ENCODE measurements around the gene RHOBTB1. TPM values are rescaled to one million over a fixed set of nuclear protein-coding genes. Genes with fewer than 3 reads are reported as not detected.

The RHOBTB1 gene
- total RNA-seq, 2 donors from 2014 or later = 6.6 to 6.8 TPM

GRCh38 chr10:60899266-60899665 lies 44.7 kb downstream of the RHOBTB1 start:
- H3K36me3 Mint-ChIP-seq (ENCODE audit: low read depth) = no peaks in the 10 kb centered on the region
- TF ChIP-seq CTCF (conservative IDR thresholded peaks at IDR 0.05) = no peak
- Histone ChIP-seq H3K9me3 (ENCODE audit: control insufficient read depth, low read length) (no peaks in the 10 kb centered on the region), H3K9ac (ENCODE audit: extremely low read depth, low read length, poor library complexity, severe bottlenecking) (no peak overlapping the region), H3K36me3 (ENCODE audit: control insufficient read depth, insufficient read depth, low read length) (no peaks in the 10 kb centered on the region), H3K4me3 (ENCODE audit: low read length) (no peak overlapping the region), H3K4me1 (ENCODE audit: control insufficient read depth, insufficient read depth, low read length) (no peaks in the 10 kb centered on the region), H3K27me3 (ENCODE audit: control insufficient read depth, insufficient read depth, low read length, poor library complexity, severe bottlenecking) (no peaks in the 10 kb centered on the region), H3K27ac (ENCODE audit: low read depth, low read length) (no peak overlapping the region)
- H3K27ac Mint-ChIP-seq = no peak overlapping the region
- H3K9me3 Mint-ChIP-seq = no peaks in the 10 kb centered on the region
- H3K4me3 Mint-ChIP-seq = no peak overlapping the region
- H3K27me3 Mint-ChIP-seq (ENCODE audit: insufficient read depth) = no peaks in the 10 kb centered on the region
- DNase-seq = no peak
- no peaks in the 10 kb centered on the region for H3K4me1 Mint-ChIP-seq
- WGBS, 2 experiments (ENCODE audit: insufficient coverage in 1 of 2, insufficient read length in 1 of 2) = 94 to 96% methylated on average over 4 to 7 of the region's 7 CpGs

- Histone ChIP-seq H3K4me3 (ENCODE audit: low read length) (no peak overlapping the region), H3K4me1 (ENCODE audit: control insufficient read depth, insufficient read depth, low read length) (no peaks in the 10 kb centered on the region), H3K9ac (ENCODE audit: extremely low read depth, low read length, poor library complexity, severe bottlenecking) (no peak overlapping the region), H3K9me3 (ENCODE audit: control insufficient read depth, low read length) (no peaks in the 10 kb centered on the region), H3K27ac (ENCODE audit: low read depth, low read length) (no peak overlapping the region), H3K36me3 (ENCODE audit: control insufficient read depth, insufficient read depth, low read length) (no peaks in the 10 kb centered on the region), H3K27me3 (ENCODE audit: control insufficient read depth, insufficient read depth, low read length, poor library complexity, severe bottlenecking) (no peaks in the 10 kb centered on the region)
- Mint-ChIP-seq H3K4me1 (no peaks in the 10 kb centered on the region), H3K9me3 (no peaks in the 10 kb centered on the region), H3K27me3 (ENCODE audit: insufficient read depth) (no peaks in the 10 kb centered on the region), H3K27ac (no peak overlapping the region), H3K4me3 (no peak overlapping the region), H3K36me3 (ENCODE audit: low read depth) (no peaks in the 10 kb centered on the region)
- TF ChIP-seq CTCF (conservative IDR thresholded peaks at IDR 0.05) = no peak
- no peak for DNase-seq
- WGBS, 2 experiments (ENCODE audit: insufficient coverage in 1 of 2, insufficient read length in 1 of 2) = 90 to 97% methylated on average over 4 to 5 of the region's 5 CpGs
Observed at GRCh38 chr10:60898321-60898720, 45.7 kb downstream of the RHOBTB1 start.

- Histone ChIP-seq H3K9ac (ENCODE audit: extremely low read depth, low read length, poor library complexity, severe bottlenecking) (no peak overlapping the region), H3K9me3 (ENCODE audit: control insufficient read depth, low read length) (no peaks in the 10 kb centered on the region), H3K4me3 (ENCODE audit: low read length) (no peak overlapping the region), H3K27me3 (ENCODE audit: control insufficient read depth, insufficient read depth, low read length, poor library complexity, severe bottlenecking) (no peaks in the 10 kb centered on the region), H3K4me1 (ENCODE audit: control insufficient read depth, insufficient read depth, low read length) (no peaks in the 10 kb centered on the region), H3K36me3 (ENCODE audit: control insufficient read depth, insufficient read depth, low read length) (no peaks in the 10 kb centered on the region), H3K27ac (ENCODE audit: low read depth, low read length) (no peak overlapping the region)
- Mint-ChIP-seq H3K36me3 (ENCODE audit: low read depth) (peaks cover 1% of the 10 kb centered on the region), H3K9me3 (no peaks in the 10 kb centered on the region), H3K4me3 (no peak overlapping the region), H3K4me1 (no peaks in the 10 kb centered on the region), H3K27me3 (ENCODE audit: insufficient read depth) (no peaks in the 10 kb centered on the region), H3K27ac (no peak overlapping the region)
- WGBS, 2 experiments (ENCODE audit: insufficient coverage in 1 of 2, insufficient read length in 1 of 2) = 85 to 100% methylated on average over 2 of the region's 2 CpGs
- no peak for TF ChIP-seq CTCF (conservative IDR thresholded peaks at IDR 0.05)
- DNase-seq = no peak
Observed at GRCh38 chr10:60896810-60897209, 47.2 kb downstream of the RHOBTB1 start.

All from endodermal cell (in vitro differentiated cells).